Right renal cortex interstitium (tissue), 3 donors: ENCODE measurements around the gene ACOT7. TPM values are rescaled to one million over a fixed set of nuclear protein-coding genes. Genes with fewer than 3 reads are reported as not detected.
"Not testable (repeated sequence)": the region's sequence is repeated elsewhere in the genome, so short reads cannot be mapped to it uniquely, and the experiment has no call there.

Source experiments
- DNase-seq, 3 donors: peaks; one replicate each; pipeline ENCODE4 v3.0.0-alpha.2; 2013; ENCODE audit warnings: low read depth in 3 of 3, low spot score in 2 of 3
- polyA plus RNA-seq, 3 donors: library from polyadenylated mRNA; unstranded; fragments of 120-200 nt; gene quantifications; one replicate each; pipeline ENCODE4 v1.2.1, GENCODE V29; 2013; ENCODE audit not compliant: insufficient read length in 3 of 3

Gene ACOT7
- polyA plus RNA-seq, 3 donors = 29.3 to 36.1 (median 30.4) TPM

DNA sequence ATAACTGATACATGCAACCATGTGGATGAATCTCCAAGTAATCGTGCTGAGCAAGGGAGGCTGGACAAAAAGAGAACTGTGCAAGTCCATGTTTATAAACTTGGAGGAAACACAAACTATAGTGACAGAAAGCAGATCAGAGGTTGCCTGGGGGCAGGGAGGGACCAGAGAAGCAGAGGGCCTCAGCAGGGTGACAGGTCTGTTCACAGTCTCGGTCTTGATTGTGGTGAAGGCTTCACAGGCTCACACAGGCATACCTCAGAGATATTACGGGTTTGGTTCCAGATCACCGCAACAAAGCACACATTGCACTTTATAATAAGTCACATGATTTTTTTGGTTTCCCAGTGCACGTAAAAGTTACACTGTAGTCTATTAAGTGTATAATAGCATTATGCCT, 28.5 kb downstream of the ACOT7 start:
- no peak for DNase-seq

DNA sequence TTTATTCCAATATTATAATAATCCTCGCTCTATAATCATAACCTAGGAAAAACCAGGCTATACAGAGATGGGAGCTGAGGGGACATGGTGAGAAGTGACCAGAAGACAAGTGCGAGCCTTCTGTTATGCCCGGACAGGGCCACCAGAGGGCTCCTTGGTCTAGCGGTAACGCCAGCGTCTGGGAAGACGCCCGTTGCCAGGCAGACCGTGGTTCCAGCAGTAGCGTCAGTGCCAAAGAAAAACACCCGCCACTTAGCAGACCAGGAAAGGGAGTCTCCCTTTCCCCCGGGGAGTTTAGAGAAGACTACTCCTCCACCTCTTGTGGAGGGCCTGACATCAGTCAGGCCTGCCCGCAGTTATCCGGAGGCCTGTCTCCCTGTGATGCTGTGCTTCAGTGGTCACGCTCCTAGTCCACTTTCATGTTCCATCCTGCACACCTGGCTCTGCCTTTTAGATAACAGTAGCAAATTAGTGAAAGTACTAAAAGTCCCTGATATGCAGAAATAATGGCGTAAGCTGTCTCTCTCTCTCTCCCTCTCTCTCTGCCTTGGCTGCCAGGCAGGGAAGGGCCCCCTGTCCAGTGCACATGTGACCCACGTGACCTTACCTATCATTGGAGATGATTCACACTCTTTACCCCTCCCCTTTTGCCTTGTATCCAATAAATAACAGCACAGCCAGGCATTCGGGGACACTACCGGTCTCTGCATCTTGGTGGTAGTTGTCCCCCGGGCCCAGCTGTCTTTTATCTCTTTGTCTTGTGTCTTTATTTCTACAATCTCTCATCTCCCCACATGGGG, 30.3 kb downstream of the ACOT7 start:
- not testable (repeated sequence) for DNase-seq

DNA sequence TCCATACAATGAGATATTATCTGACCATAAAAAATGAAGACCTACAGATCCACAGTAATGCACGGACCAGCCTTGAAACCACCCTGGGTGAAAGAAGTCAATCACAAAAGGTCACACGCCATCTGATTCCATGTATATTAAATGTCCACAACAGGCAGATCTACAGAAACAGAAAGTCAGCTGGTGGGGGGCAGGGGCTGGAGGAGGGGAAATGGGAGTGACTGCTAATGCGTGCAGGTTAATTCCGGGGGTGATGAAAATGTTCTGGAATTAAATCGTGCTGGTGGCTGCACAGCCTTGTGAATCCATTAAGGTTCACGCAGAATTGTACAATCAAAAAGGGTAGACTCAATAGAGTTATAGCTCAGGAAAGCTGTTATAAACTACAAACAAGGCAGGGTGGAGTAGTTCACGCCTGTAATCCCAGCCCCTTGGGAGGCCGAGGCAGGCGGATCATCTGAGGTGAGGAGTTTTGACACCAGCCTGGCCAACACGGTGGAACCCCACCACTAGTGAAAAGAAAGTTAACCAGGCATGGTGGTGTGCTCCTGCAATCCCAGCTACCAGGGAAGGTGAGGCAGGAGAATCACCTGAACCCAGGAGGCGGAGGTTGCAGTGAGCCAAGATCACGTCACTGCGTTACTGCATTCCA, 32.3 kb downstream of the ACOT7 start:
- no peak for DNase-seq

DNA sequence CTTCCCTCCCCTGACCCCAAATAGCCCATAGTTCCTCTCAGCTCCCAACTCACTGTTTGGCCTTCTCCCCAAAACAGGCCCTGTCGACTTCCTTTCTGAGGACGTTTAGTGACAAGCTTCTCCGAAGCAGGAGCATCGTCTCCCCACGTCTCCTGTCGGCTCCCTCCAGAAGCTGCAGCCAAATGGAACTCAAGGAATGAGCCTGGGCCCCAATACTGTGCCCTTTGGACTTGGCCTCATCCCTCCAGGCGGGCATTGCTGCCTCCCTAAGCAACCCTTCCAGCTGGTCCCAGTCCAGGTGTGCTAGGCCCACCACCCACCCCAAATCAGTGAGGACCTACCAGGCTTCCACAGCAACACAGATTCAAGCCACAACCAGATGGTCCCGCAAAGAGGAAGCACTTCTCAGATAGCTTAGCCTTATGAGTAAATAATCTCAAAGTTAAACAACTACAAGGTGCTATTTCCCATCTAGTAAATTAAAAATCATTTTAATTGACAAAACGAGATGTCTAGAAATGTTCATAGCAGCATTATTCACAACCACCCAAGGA, 33.0 kb downstream of the ACOT7 start:
- no peak for DNase-seq

DNA sequence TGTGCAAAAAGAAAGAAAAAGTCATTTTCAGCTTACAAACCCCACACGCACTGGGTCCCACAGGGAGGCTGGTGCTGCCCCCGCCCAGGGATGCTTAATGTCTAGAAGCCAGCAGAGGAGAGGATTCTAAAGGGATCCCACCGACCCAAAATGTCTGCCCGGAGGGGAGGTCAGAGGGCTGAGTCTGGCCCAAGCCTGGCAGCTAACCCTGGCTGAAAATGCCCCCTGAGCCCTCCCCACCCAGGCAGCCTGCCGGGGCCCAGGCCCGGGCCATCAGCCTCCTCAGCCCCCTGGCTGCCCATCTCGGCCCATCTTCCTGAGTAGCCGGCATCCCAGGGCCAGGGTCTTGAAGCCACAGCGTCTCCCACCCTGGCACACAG, 33.5 kb downstream of the ACOT7 start:
- no peak for DNase-seq

DNA sequence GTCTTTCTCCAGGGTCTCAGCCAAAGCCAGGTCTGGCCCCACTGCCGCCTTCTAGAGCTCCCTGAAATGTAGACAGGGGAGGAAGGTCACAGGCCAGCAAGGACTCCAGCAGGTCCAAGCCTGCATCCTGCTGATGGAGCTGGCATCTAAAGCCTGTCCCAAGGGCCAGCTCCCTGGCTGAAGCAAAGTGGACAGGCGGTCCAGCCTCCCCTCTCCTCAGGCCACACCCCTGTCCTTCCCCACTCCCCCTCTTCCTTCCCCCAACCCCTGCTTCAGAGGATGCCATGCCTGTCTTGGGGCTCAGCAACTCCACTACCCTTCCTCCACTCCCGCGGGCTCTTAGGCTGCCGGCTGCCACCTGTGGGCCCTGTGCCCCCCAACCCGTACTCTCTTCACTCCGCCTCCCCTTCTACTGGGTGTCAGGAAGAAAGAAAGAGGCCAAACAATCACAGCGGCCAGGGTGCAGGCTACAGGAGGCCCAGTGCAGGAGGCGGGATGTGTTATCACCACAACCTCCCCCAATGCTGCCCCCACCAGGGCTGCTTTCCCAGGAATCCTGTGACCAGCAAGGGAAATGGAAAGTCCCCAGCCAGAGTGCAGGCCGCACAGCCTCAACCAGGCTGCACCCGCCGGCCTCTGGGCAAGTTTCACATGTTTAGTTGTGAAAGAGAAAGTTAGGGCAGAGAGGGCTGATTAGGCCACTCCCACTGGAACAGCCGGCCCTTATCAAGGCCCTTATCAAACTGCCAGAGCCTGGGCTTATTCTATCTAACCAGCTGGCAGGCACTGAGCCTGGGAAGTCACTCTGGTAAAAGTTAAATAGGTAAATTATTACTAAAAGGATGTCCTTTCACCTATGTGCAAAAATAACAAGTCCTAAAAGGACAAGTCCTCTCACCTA, 34.1 kb downstream of the ACOT7 start:
- DNase-seq = peak; percentile 38 to 44 (median 43)

DNA sequence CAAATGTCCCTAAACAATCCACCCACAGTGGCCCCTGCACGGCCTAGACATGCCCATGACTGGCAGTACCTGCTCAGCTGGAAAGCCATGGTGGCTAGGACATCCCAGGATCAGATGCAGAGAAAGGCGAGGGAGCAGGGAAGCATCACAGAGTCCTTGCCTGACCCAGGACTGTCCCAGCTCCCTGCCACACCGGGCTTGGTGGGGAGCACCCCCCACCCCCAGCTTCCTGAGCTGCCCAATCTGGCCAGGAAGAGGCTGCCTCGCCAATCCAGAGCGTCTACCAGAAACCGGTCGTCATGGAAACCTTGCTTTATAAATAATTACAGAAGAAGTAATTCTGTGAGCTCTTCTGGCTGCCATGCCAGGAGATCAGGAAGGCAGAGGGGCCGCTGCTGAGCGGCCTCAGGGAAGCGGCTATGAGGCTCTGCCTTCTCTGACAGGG, 34.8 kb downstream of the ACOT7 start:
- DNase-seq = peak in 1 of 3 donors; percentile 37

DNA sequence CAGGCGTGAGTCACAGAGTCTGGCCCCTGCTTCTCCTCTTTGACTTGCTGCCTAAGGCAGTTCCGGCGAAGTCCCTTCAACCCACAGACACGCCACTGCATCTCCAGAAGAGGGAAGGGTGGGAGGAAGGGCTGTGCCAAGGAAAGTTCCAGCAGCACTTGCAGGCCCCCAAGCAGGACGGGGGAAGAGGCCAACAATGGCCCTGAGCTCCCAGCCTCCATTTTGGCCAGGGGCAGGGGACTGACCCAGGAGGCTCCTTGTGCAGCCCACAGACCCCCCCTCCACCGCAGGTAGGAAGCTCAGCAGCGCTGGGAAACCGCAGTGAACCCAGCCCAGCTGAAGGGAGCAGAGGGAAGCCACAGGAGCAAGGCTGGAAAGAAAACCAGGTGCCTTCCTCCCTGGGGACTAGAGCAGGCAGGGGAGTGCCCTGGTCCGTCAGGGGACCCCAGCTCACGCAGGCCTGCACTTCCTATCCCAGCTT, 35.4 kb downstream of the ACOT7 start:
- DNase-seq = no peak

DNA sequence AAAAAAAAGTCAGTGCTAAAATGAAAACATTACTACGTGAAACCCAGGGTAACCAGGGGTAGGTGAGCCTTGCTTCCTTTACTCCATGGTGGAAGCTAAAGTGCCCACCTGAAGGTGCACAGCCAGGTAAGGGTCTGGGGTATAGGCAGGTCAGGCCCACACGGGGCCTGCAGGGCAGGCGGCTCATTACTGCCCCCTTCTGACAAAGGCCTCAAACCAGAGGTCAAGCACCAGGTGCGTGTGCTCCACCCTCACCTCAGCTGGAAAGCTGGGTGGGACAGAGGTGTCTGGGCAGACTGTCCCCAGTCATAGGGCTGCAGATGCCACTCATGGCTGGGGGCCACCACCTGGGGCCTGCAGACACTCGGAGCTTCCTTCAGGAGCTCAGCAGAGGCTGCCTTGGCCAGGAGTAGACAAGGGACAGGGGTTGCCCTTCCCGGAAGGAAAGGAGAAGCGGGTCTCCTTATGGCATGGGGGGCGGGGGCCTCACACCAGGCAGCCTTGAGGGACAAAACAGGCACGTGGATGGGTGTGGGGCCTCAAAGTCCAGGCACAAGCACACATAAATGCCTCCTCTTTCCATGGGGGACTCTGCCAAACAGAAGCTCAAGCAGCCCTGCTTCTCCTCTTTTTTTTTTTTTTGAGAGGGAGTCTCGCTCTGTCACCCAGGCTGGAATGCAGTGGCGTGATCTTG, 36.2 kb downstream of the ACOT7 start:
- no peak for DNase-seq

DNA sequence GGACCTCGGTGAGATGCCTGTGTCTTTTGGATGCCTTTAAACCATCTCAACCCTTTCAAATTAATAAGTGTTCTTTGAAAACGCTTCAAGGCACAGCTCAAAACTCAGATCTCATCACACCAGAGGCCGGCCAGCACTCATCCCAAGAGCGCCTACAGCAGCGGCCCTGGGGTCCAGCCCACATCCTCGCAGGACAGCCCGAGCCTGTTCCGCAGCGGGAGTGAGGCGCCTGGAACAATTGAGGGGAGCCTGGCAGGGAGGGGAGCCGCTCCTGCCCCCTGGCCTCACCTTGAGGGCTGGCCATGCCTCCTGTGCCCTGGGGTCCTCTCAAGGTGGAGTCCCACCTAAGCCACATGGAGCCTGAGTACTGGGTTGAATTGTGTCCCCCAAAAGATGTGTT, 37.9 kb downstream of the ACOT7 start:
- DNase-seq = no peak

DNA sequence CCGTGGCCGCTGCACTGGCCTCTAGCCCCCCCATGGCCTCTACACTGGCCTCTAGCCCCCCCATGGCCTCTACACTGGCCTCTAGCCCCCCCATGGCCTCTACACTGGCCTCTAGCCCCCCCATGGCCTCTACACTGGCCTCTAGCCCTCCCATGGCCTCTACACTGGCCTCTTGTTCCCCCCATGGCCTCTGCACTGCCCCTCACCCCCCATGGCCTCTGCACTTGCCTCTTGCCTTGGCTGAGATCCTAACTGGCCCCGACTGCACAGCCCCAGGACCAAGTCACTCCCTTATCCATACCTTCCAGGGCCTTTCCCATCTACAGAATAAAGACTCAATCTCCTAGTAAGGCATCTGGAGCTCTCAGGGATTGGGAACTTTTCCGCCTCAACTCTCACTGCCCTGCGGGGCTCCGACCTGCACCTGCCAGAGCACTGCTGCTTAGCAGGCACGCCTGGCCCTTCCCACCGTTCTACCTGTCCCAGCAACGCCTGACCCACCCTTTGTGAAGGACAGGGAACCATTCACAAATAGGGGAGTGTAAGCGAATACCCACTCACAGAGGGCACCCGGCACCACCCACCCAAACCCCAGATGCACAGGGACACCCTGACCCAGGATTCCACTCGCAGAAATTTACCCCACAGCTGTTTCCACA, 38.8 kb downstream of the ACOT7 start:
- no peak for DNase-seq

DNA sequence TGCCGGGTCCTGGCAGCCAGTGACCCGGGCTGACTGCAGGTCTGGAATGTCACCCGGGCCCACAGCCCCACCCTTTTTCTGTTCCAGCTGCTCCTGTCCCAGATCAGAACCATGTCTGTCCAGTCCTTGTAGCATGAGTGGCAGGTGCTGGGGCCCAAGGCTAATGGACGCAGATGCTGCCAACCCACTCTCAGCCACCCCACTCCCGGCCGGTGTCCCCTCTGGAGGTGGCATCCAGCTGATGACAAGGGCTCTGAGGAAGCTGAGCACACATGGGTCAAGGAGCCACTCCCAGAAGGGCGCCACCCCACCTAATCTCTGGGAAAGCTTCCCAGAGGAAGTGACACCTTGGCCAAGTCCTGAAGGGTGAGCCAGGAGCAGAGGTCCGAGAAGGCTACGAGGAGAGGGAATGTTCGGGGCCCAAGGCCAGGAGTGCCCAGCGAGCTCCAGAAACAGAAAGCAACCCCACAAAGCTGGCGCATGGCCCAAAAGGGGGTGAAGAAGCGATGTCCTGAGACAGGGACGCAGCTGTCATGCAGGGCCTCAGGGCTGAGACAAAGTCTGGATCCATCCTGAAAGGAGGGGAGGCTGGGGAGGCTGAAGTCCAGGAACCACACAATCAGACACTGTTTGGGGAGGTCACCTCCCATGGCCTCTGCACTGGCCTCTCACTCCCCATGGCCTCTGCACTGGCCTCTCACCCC, 39.5 kb downstream of the ACOT7 start:
- no peak for DNase-seq

DNA sequence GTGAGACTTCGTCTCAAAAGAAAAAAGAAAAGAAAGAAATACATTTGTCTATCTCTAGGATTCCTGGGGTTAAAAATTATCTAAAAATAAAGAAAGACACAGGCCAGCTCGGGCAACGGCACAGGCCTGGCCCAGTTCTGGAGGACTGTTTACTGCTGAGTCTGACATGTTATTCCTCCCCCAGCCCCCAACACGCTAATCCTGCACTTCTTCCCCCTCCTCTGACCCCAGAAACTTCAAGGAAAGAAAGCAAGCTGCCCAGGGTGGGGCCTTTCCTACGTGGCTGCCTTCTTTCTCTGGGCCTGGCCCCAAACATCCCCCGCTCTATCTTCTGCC, 40.0 kb downstream of the ACOT7 start:
- DNase-seq = no peak

DNA sequence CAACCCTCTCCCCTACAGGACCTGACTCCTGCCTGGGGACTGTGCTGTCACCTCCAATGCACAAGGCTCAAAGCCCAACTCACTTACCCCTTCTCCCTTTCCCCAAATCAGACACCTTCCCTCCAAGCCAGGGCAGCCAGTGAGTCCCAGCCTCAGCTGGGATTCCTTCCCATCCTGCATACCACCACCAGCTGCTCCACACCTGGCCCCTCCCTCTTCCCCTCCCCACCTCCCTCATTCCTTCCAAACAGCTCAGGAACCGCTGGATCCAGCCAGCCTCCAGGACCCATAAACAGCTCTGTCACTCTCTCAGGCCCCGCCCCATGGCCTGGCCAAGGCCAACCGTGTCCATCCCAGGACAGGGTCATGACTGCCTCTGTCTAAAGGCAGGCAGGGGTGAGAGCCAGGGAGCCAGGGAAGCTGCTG, 41.4 kb downstream of the ACOT7 start:
- DNase-seq = no peak

DNA sequence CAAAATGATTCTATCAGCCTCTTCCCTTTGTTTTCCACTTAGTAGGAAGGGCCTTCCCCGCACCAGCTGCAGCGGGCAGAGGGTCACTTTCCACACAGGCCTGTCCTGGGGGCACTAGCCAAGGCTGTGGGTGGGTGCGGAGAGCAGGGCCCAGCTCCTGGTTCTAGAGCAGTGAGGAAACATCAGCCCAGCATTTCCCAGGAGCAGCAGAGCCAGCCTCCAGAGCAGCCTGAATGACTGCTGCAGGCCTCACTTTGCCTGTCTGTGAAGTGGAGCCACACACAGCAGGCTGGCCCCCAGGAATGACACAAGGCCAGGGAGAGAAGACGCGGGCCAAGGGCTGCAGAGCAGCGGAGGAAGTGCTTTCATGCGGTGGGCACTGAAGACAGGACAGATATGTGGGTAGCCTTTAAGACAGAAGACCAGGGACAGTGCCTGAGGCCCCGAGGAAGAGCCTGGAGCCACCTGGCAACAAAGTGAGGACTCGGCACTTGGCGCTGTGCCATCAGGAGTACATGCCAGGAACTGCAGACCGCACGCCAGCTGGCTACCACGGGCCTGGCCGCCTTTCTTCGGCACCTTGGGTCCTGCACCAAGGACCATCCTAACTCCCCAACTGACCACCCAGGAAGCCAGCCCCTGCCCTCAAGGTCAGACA, 42.0 kb downstream of the ACOT7 start:
- no peak for DNase-seq

DNA sequence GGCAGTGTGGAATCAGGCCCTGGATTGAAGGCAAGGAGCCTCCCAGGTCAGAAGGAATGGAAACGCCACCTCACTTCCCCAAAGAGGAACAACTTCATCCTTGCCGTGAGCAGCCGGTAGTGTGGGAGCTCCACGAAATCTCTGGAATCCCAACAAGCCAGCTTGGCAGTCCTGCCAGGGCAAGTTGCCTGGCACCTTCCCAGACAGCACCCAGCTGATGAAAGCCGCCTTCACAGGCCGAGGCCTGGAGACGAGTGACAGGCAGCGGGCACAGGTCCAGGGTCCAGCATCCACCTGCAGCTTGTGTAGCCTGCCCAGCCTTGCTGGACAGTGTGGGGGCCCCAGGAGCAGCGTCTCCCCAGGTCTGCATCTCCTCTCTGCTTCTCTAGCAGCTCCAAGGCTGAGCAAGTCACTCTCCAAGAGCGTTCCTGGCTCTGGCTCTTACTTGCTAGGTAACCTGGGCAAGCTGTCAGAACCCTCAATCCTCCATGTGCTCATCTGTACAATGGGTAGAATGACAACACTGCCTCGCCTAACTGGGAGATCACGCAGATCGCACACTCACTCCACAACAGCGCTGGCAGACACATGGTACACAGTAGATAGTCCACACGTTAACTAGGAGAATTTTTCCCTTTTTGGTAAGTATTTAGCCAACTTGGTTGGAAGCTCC, 43.0 kb downstream of the ACOT7 start:
- DNase-seq = no peak

DNA sequence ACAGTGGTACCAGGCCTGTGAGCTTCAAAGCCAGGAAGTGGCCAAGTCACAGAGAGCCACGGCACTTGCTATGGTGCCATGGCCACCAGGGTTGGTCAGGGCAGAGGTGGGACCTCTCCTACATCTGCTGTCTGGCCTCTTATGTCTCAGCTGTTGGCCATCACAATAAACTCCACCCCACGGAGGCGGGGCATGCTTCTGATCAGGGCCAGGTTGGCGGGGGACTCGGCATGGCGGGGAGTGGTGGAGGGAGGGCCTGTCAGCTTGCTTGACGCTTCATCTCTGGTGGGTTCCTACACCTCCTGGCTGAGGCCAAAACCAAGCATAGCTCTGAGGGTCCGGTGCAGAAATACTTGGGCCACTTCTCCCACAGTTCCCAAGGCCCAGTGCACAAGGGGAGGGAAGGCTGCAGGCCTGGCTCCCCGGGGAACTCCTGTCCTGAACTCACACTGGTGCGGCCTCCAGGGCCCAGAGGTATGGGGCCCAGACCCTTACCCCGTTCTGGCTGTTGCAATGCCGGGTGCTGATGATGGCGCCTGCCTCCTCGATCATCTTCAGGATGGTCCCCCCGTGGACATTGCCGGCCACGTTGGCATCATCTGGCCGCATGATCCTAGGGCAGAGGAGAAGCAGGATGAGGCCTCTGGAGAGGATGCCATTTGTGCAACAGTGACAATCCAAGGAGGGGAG, 44.2 kb downstream of the ACOT7 start:
- DNase-seq = no peak
